Esophagus squamous epithelium (tissue), 4 donors: Measurements from ENCODE around the gene TMEM53.

Experiments used
- POLR2A ChIP-seq, 4 donors: fragments of 450-650 bp; IDR thresholded peaks; one replicate each; pipeline ENCODE4 v1.6.1; 2017; ENCODE audit warnings: antibody characterized with exemption in 4 of 4, mild to moderate bottlenecking in 4 of 4, moderate library complexity in 3 of 4
- TF ChIP-seq, protein P1 (sequence below), 6 experiments: fragments of 450-650 bp in 4 of 6; fragments of 200-600 bp in 2 of 6; sonication (generic) in 2 of 6; IDR thresholded peaks; one replicate each; pipeline ENCODE4 v1.5.1; 2016 to 2019; ENCODE audit warnings: antibody characterized with exemption in 6 of 6, mild to moderate bottlenecking in 4 of 6, moderate library complexity in 4 of 6

DNA sequence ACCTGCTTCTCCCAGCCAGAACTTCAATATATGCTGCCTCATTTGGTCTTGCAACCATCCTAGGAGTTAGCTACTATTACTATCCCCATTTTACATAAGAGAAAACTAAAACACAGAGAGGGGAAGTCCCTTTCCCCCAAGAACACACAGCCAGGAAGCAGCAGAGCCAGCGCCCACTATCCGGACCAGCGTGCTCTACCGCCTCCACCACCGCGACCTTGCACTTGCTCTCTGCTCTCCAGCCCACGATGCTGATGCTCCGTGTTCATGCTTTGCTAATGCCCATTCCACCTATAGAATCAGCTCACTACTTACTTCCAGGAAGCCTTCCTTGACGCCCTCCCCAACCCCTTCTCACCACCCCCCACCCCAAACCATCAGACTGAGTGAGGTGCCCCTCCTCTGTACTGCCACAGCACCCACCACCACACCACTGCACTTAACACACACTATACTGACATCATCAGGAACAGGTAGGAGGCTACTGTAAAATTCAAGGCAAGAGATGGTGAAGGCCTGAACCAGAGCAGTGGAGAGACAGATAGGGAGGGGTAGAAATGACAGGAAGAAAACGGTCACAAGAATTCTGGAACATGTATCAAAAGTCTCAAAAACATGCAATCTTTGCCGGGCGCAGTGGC is 9.4 kb downstream of the TMEM53 start:
- TF ChIP-seq, protein P1, sequence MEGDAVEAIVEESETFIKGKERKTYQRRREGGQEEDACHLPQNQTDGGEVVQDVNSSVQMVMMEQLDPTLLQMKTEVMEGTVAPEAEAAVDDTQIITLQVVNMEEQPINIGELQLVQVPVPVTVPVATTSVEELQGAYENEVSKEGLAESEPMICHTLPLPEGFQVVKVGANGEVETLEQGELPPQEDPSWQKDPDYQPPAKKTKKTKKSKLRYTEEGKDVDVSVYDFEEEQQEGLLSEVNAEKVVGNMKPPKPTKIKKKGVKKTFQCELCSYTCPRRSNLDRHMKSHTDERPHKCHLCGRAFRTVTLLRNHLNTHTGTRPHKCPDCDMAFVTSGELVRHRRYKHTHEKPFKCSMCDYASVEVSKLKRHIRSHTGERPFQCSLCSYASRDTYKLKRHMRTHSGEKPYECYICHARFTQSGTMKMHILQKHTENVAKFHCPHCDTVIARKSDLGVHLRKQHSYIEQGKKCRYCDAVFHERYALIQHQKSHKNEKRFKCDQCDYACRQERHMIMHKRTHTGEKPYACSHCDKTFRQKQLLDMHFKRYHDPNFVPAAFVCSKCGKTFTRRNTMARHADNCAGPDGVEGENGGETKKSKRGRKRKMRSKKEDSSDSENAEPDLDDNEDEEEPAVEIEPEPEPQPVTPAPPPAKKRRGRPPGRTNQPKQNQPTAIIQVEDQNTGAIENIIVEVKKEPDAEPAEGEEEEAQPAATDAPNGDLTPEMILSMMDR (IDR thresholded peaks at IDR 0.05): no peak
- TF ChIP-seq POLR2A (IDR thresholded peaks at IDR 0.05): no peak
